Activated CD4-positive, alpha-beta T cell treated with anti-CD3 and anti-CD28 coated beads, Interleukin-2, amount 10 ng/mL, durations not matched to agents 24 days and 14 days (primary cell): Measurements from ENCODE around the gene NTF3. TPM values are rescaled to one million over a fixed set of nuclear protein-coding genes. Genes with fewer than 3 reads are reported as not detected.

Source experiments
- DNase-seq: peaks from one replicate; pipeline ENCODE4 v3.0.0; 2022
- H3K27ac Mint-ChIP-seq: one replicate; pipeline ENCODE4 v1.8.0; 2022; ENCODE audit warnings: mild to moderate bottlenecking, mixed read lengths
- H3K27me3 Mint-ChIP-seq: one replicate; pipeline ENCODE4 v1.8.0; 2022; ENCODE audit warnings: mixed read lengths
- H3K36me3 Mint-ChIP-seq: one replicate; pipeline ENCODE4 v1.8.0; 2022; ENCODE audit warnings: low read depth, mild to moderate bottlenecking, mixed read lengths
- H3K4me1 Mint-ChIP-seq: one replicate; pipeline ENCODE4 v1.8.0; 2021; ENCODE audit warnings: mixed read lengths
- H3K4me3 Mint-ChIP-seq: one replicate; pipeline ENCODE4 v1.8.0; 2022; ENCODE audit warnings: mild to moderate bottlenecking, moderate library complexity, mixed read lengths
- H3K9me3 Mint-ChIP-seq: one replicate; pipeline ENCODE4 v1.8.0; 2021; ENCODE audit warnings: mixed read lengths
- intact Hi-C: fragments of 100-400 bp; cut with micrococcal nuclease; formaldehyde crosslinking; loops from one replicate; pipeline ENCODE4 v1.15.1; 2023
- total RNA-seq: library from RNA; stranded (reverse); gene quantifications from 2 replicates; pipeline ENCODE4 v1.2.3, GENCODE V29; 2022

Gene NTF3
- total RNA-seq, 1 donor from 2014 or later: not detected

DNA sequence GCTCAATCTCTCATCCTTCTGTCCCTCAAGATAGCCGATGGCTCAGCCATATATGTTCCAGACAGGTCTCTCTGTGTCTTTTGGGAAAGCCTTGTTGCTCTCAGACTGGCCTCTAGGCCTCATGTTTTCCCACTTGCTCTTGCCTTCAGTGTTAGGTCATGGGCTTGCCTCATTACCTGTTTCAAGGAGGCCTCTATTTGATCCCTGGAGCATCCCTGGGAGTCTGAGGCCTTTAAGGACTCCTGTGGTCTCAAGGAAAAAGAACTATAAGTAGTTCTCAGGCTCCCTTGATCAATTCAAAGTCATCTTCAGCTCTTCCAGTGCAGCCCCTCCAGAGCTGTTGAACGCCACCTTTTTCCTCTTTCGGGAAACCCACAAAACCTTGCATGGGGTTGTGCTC is 47.9 kb downstream of the NTF3 start:
- no peaks in the 10 kb centered on the region for H3K9me3 Mint-ChIP-seq
- intact Hi-C loops: no loop called here
- H3K4me1 Mint-ChIP-seq: no peaks in the 10 kb centered on the region
- H3K27me3 Mint-ChIP-seq: no peaks in the 10 kb centered on the region
- H3K4me3 Mint-ChIP-seq: no peak overlapping the region
- DNase-seq: no peak
- H3K27ac Mint-ChIP-seq: no peak overlapping the region
- no peaks in the 10 kb centered on the region for H3K36me3 Mint-ChIP-seq

DNA sequence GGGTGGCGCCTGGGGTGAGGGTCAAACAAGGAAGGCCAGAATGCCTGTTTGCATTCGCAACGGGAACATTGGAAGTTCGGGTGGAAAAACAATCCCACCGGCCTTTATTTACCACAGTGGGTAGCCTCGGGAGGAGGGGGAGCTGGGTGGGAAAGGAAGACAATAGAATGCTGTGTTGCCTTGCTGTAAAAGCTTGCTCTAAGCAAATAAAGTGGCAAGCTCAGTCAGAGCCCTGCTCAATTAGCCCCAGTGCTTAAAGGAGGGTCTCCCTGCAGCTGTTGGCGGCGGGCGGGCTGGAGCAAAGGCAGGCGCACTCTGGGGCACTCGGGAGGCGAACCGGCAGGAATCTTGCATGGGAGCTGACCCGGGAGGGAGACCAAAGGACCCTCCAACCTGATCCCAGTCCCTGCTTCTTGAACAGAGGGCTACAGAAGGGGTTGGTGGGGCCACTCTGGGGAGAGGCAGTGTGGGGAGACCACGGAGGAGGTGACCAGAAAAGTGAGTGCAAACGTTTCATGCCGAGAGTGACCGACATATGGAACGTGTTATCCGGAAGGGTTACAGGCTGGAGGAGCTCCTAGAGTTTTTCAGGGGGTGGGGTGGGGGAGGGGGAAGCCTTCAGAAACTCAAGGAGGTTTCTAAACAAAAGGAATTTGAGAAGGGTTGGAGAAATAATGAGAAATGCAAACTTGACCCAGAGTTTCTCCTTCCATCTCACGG is 48.5 kb downstream of the NTF3 start:
- intact Hi-C loops: no loop called here
- Mint-ChIP-seq H3K9me3 (no peaks in the 10 kb centered on the region), H3K4me3 (no peak overlapping the region), H3K27me3 (no peaks in the 10 kb centered on the region), H3K4me1 (no peaks in the 10 kb centered on the region), H3K36me3 (no peaks in the 10 kb centered on the region), H3K27ac (no peak overlapping the region)
- DNase-seq: no peak

GRCh38 chr12:5480938-5481303 is 49.0 kb downstream of the NTF3 start:
- Mint-ChIP-seq H3K27me3 (no peaks in the 10 kb centered on the region), H3K36me3 (no peaks in the 10 kb centered on the region), H3K9me3 (no peaks in the 10 kb centered on the region), H3K4me3 (no peak overlapping the region), H3K4me1 (no peaks in the 10 kb centered on the region), H3K27ac (no peak overlapping the region)
- DNase-seq: no peak
- intact Hi-C loops: no loop called here

DNA sequence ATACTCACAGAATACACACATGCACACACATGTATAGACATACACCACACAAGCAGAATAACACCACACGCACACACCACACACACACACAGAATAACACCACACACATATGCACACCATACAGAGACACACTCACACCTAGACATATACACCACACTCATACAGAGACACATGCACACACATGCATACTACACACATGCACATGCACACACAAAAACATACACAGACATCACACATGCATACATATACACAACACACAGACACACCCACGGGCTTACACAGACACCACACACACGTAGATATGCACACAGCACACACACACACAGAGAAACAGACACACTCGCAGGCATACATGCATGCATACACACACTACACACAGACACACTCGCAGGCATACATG is 49.7 kb downstream of the NTF3 start:
- Mint-ChIP-seq H3K27me3 (no peaks in the 10 kb centered on the region), H3K9me3 (no peaks in the 10 kb centered on the region), H3K36me3 (no peaks in the 10 kb centered on the region), H3K4me1 (no peaks in the 10 kb centered on the region), H3K27ac (no peak overlapping the region), H3K4me3 (no peak overlapping the region)
- intact Hi-C loops: no loop called here
- no peak for DNase-seq

DNA sequence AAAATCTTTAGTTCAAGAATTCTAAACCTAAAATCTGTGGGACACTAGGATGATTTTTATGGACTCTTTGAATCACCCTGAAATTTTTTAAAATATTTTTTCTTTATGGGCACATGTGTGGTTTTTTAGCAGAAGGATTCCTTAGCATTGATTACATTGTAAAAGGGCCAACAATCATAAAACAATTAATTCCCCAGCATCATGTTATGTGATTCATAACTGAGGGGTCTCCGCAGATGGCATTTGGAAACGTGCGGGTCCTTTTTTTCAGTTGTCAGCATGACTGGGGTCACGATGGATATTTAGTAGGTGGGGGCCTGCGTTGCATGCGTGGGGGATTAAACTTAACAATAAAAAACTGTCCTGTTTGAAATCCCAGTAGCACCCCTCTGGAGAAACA is 52.5 kb downstream of the NTF3 start:
- H3K27ac Mint-ChIP-seq: no peak overlapping the region
- no peaks in the 10 kb centered on the region for H3K9me3 Mint-ChIP-seq
- H3K4me1 Mint-ChIP-seq: no peaks in the 10 kb centered on the region
- intact Hi-C loops: no loop called here
- DNase-seq: no peak
- H3K36me3 Mint-ChIP-seq: no peaks in the 10 kb centered on the region
- no peak overlapping the region for H3K4me3 Mint-ChIP-seq
- no peaks in the 10 kb centered on the region for H3K27me3 Mint-ChIP-seq

GRCh38 chr12:5485454-5485853 is 53.5 kb downstream of the NTF3 start:
- H3K27me3 Mint-ChIP-seq: no peaks in the 10 kb centered on the region
- no peaks in the 10 kb centered on the region for H3K36me3 Mint-ChIP-seq
- DNase-seq: no peak
- H3K4me3 Mint-ChIP-seq: no peak overlapping the region
- no peak overlapping the region for H3K27ac Mint-ChIP-seq
- no peaks in the 10 kb centered on the region for H3K9me3 Mint-ChIP-seq
- intact Hi-C loops: no loop called here
- H3K4me1 Mint-ChIP-seq: no peaks in the 10 kb centered on the region

DNA sequence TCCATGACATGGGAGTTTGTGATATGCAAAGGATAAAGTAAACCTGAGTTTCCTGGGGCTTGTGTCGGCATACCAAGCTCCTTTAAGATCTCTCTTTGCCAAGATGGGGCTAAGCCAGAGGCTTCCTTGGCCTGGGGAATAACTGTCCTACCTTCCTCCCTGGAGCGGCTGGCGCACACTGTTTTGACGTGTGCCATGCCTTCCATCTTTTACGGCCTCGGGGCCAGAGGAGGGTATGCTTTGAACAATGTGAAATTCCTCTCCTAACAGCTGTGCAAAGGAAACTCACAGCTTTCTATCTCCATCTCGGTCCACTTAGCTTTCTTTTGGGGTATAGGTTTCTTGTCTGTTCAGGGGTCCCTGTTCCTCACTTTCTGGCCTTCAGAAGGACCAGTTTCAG is 55.2 kb downstream of the NTF3 start:
- intact Hi-C loops: no loop called here
- Mint-ChIP-seq H3K4me1 (no peaks in the 10 kb centered on the region), H3K27ac (no peak overlapping the region), H3K27me3 (no peaks in the 10 kb centered on the region), H3K9me3 (no peaks in the 10 kb centered on the region), H3K4me3 (no peak overlapping the region), H3K36me3 (no peaks in the 10 kb centered on the region)
- no peak for DNase-seq

DNA sequence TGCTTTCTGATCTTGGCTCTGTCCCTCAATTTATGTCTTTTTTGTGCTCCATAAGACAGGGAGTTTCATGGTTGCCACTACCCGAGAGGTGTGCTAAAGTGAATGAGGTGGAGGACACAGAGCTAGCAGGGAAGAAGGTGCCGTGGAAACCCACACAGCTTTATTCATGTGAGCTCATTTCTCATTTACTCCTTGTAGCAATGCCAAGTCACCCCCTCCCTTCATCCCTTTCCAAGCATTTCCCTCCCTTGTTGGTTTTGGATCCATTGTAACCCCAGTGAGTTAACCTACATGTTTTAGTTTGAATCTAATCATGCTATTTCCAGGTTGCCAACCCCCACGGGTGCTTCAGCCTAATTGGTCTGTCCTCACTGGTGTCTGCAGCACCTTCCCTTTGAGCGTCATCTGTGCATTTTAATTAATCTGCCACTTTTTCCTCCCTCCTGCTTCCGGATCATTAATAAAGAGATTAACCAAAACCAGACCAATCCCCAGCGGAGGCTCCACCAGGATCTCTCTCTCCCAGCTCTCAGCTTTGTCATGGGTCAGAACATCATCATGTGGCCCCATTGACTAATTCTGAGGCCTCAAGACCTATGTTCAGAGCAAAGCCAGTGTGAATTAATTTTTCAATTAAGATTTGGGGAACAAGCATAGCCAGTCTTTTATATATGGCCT is 56.2 kb downstream of the NTF3 start:
- intact Hi-C loops: no loop called here
- H3K4me3 Mint-ChIP-seq: no peak overlapping the region
- no peaks in the 10 kb centered on the region for H3K36me3 Mint-ChIP-seq
- no peaks in the 10 kb centered on the region for H3K9me3 Mint-ChIP-seq
- no peak overlapping the region for H3K27ac Mint-ChIP-seq
- no peak for DNase-seq
- H3K4me1 Mint-ChIP-seq: no peaks in the 10 kb centered on the region
- H3K27me3 Mint-ChIP-seq: no peaks in the 10 kb centered on the region

GRCh38 chr12:5488626-5488955 is 56.7 kb downstream of the NTF3 start:
- intact Hi-C loops: no loop called here
- H3K36me3 Mint-ChIP-seq: no peaks in the 10 kb centered on the region
- H3K4me3 Mint-ChIP-seq: no peak overlapping the region
- no peaks in the 10 kb centered on the region for H3K27me3 Mint-ChIP-seq
- H3K27ac Mint-ChIP-seq: no peak overlapping the region
- DNase-seq: no peak
- H3K4me1 Mint-ChIP-seq: no peaks in the 10 kb centered on the region
- no peaks in the 10 kb centered on the region for H3K9me3 Mint-ChIP-seq

DNA sequence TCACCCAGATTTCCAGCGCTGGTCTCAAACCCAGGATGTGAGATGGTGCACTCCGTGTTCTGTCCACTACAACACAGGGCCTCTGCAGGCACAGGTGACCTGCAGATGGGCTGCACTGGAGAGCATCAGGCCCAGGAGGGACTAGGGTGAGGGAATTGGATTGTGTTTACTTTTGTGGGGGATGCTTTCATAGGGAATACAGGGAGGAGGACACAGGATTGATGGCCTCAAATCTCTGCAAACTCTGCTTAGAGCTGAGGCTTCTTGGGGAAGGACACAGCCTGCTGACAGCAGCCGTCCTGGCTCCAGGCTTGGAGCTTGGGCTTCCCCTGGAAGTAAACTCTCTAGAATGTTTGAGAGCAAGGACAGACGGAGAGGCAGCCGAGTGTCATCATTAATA is 57.1 kb downstream of the NTF3 start:
- DNase-seq: no peak
- Mint-ChIP-seq H3K4me1 (no peaks in the 10 kb centered on the region), H3K4me3 (no peak overlapping the region), H3K27me3 (no peaks in the 10 kb centered on the region), H3K36me3 (no peaks in the 10 kb centered on the region), H3K27ac (no peak overlapping the region), H3K9me3 (no peaks in the 10 kb centered on the region)
- intact Hi-C loops: no loop called here

DNA sequence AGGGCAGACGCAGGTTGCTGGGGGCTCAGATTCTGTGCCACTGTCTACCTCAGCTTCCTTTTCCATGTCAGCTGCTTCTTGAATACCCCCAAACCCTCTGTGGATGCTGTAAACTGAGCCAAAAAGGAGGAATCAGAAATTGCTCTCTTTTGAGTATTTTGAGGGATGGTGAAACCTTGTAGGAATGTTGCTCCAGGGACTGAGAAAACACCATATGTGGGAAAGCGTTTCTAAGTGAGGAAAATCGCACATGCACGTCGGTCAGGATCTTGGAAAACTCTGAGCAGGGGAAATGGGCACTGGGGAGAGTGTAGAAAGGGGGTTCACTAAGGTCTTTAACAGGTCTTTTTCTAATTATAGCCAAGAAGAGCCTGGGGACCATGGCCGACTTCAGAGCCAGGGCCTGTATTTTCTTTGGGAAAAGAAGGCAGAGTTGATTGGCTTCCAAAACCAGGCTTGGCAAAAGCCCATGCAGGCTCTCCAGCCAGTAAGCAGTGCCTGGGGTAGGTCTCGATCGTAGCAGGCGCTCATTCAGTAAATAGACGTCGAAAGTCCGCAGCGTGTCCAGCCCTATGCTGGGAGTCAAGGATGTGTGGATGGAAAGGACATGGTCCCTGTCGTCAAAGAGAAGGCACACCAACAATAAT is 58.0 kb downstream of the NTF3 start:
- intact Hi-C loops: no loop called here
- H3K4me1 Mint-ChIP-seq: no peaks in the 10 kb centered on the region

DNA sequence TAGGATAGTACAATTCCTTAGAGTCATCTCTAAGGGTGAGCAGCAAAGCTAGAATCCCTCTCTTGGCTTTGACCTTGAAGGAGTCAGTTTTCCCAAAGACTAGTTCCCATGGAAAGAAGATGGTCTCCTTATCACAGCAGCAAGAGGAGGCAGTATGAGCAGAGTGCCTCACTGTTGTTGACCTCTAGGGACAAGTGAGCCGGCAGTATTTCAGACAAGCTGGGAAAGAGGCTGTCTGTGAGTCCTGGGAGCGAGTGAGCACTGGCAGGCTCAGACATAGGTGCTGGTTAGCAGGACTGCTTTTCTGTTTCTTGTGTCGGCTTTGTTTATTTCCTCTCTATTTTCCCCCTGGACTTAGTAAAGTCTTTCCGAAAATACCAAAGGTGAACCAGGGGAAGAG is 60.7 kb downstream of the NTF3 start:
- no peaks in the 10 kb centered on the region for H3K4me1 Mint-ChIP-seq
- no peak overlapping the region for H3K27ac Mint-ChIP-seq
- no peaks in the 10 kb centered on the region for H3K36me3 Mint-ChIP-seq
- H3K4me3 Mint-ChIP-seq: no peak overlapping the region
- H3K27me3 Mint-ChIP-seq: no peaks in the 10 kb centered on the region
- DNase-seq: no peak
- no peaks in the 10 kb centered on the region for H3K9me3 Mint-ChIP-seq
- intact Hi-C loops: no loop called here

More for the DNA sequence above, 58.0 kb downstream of the NTF3 start:
- no peaks in the 10 kb centered on the region for H3K27me3 Mint-ChIP-seq
- H3K4me3 Mint-ChIP-seq: no peak overlapping the region
- no peak for DNase-seq
- H3K36me3 Mint-ChIP-seq: no peaks in the 10 kb centered on the region
- no peak overlapping the region for H3K27ac Mint-ChIP-seq
- H3K9me3 Mint-ChIP-seq: no peaks in the 10 kb centered on the region

GRCh38 chr12:5493018-5493417 is 61.1 kb downstream of the NTF3 start:
- Mint-ChIP-seq H3K4me3 (no peak overlapping the region), H3K9me3 (no peaks in the 10 kb centered on the region), H3K36me3 (no peaks in the 10 kb centered on the region), H3K27ac (no peak overlapping the region), H3K27me3 (no peaks in the 10 kb centered on the region), H3K4me1 (no peaks in the 10 kb centered on the region)
- intact Hi-C loops: no loop called here
- no peak for DNase-seq

DNA sequence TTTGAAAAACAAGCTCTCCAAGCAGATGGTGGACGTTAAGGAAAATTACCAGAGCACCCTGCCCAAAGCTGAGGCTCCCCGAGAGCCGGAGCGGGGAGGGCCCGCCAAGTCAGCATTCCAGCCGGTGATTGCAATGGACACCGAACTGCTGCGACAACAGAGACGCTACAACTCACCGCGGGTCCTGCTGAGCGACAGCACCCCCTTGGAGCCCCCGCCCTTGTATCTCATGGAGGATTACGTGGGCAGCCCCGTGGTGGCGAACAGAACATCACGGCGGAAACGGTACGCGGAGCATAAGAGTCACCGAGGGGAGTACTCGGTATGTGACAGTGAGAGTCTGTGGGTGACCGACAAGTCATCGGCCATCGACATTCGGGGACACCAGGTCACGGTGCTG is 62.4 kb downstream of the NTF3 start:
- H3K27ac Mint-ChIP-seq: no peak overlapping the region
- H3K4me1 Mint-ChIP-seq: no peaks in the 10 kb centered on the region
- no peaks in the 10 kb centered on the region for H3K27me3 Mint-ChIP-seq
- intact Hi-C loops: no loop called here
- H3K4me3 Mint-ChIP-seq: no peak overlapping the region
- no peaks in the 10 kb centered on the region for H3K9me3 Mint-ChIP-seq
- no peak for DNase-seq
- no peaks in the 10 kb centered on the region for H3K36me3 Mint-ChIP-seq
